HEK293 (cell line): ENCODE results near the gene INVS.

Experiments
- CTCF ChIA-PET: fragments of 350-600 bp; formaldehyde crosslinking; extraction: SDS; loops from one replicate; lab custom pipeline; 2021; ENCODE audit warnings: antibody characterized with exemption; lab: Yijun Ruan, JAX
- POLR2A ChIA-PET: fragments of 300-600 bp; formaldehyde crosslinking; extraction: SDS; loops from one replicate; lab custom pipeline; 2020; ENCODE audit warnings: antibody characterized with exemption, inconsistent platforms; lab: Yijun Ruan, JAX
- H3K27ac ChIP-seq: fragments of 200-500 bp; sonication (Bioruptor generic); 2 replicates; pipeline ENCODE4 v1.5.1; 2014; ENCODE audit warnings: low read depth, low read length, control low read depth, inconsistent platforms; ENCODE audit errors: extremely low read depth
- H3K36me3 ChIP-seq, 2 experiments: fragments of 200-500 bp in 1 of 2; sonication (Bioruptor generic) in 1 of 2; 1 replicate in 1 of 2; 2 replicates in 1 of 2; pipeline ENCODE4 v1.5.1; 2014 to 2017; ENCODE audit warnings: inconsistent platforms in 2 of 2, low read length in 2 of 2; ENCODE audit not compliant: control insufficient read depth in 2 of 2, insufficient read depth in 1 of 2
- H3K4me1 ChIP-seq: fragments of 200-500 bp; sonication (Bioruptor generic); 2 replicates; pipeline ENCODE4 v1.5.1; 2014; ENCODE audit warnings: mild to moderate bottlenecking, low read length, inconsistent platforms; ENCODE audit not compliant: control insufficient read depth, insufficient read depth
- H3K4me3 ChIP-seq: 2 replicates; pipeline ENCODE4 v1.5.1; 2011; ENCODE audit warnings: low read depth, mild to moderate bottlenecking, control low read depth, low read length, moderate library complexity
- H3K9me3 ChIP-seq: fragments of 200-500 bp; sonication (Bioruptor generic); 2 replicates; pipeline ENCODE4 v1.5.1; 2014; ENCODE audit warnings: low read depth, low read length, inconsistent platforms; ENCODE audit not compliant: control insufficient read depth, insufficient read depth
- OVOL3 ChIP-seq: fragments of 450-650 bp; formaldehyde crosslinking; IDR thresholded peaks from 2 replicates; pipeline ENCODE4 v1.5.1; 2016; ENCODE audit warnings: missing biosample characterization, missing genetic modification characterization
- PRDM1 ChIP-seq: fragments of 450-650 bp; formaldehyde crosslinking; IDR thresholded peaks from 2 replicates; pipeline ENCODE4; 2016; ENCODE audit warnings: missing biosample characterization, missing genetic modification characterization
- REPIN1 ChIP-seq: fragments of 450-650 bp; formaldehyde crosslinking; IDR thresholded peaks from 2 replicates; pipeline ENCODE4 v1.5.1; 2017; ENCODE audit warnings: missing biosample characterization, missing genetic modification characterization, low read depth
- TCF7L2 ChIP-seq: IDR thresholded peaks from 2 replicates; pipeline ENCODE4 v1.6.1; 2011; ENCODE audit warnings: low read depth, mild to moderate bottlenecking, inconsistent platforms, low read length, moderate library complexity, borderline replicate concordance
- TRIM28 ChIP-seq: IDR thresholded peaks from 2 replicates; pipeline ENCODE4 v1.6.1; 2011; ENCODE audit warnings: low read length, control low read depth, borderline replicate concordance
- YY1 ChIP-seq: fragments of 450-650 bp; formaldehyde crosslinking; IDR thresholded peaks from 2 replicates; pipeline ENCODE4 v1.5.1; 2018; ENCODE audit warnings: missing biosample characterization, missing genetic modification characterization
- ZNF10 ChIP-seq: fragments of 450-650 bp; formaldehyde crosslinking; IDR thresholded peaks from 2 replicates; pipeline ENCODE4 v1.5.1; 2017; ENCODE audit warnings: missing biosample characterization, missing genetic modification characterization
- ZNF112 ChIP-seq: fragments of 450-650 bp; formaldehyde crosslinking; IDR thresholded peaks from 2 replicates; pipeline ENCODE4 v1.5.0; 2017; ENCODE audit warnings: missing biosample characterization, missing genetic modification characterization
- ZNF202 ChIP-seq: fragments of 450-650 bp; formaldehyde crosslinking; IDR thresholded peaks from 2 replicates; pipeline ENCODE4 v1.5.1; 2016; ENCODE audit warnings: missing biosample characterization, missing genetic modification characterization, borderline replicate concordance
- ZNF223 ChIP-seq: fragments of 450-650 bp; formaldehyde crosslinking; IDR thresholded peaks from 2 replicates; pipeline ENCODE4 v1.5.1; 2016; ENCODE audit warnings: missing biosample characterization, missing genetic modification characterization
- ZNF248 ChIP-seq: fragments of 450-650 bp; formaldehyde crosslinking; IDR thresholded peaks from 2 replicates; pipeline ENCODE4 v1.5.1; 2017; ENCODE audit warnings: missing biosample characterization, missing genetic modification characterization
- ZNF473 ChIP-seq: fragments of 450-650 bp; formaldehyde crosslinking; IDR thresholded peaks from 2 replicates; pipeline ENCODE4 v1.5.1; 2017; ENCODE audit warnings: missing biosample characterization, missing genetic modification characterization
- ZNF792 ChIP-seq: fragments of 450-650 bp; formaldehyde crosslinking; IDR thresholded peaks from 2 replicates; pipeline ENCODE4 v1.5.1; 2016; ENCODE audit warnings: missing biosample characterization, missing genetic modification characterization
- TF ChIP-seq, protein P1 (sequence below): fragments of 450-650 bp; formaldehyde crosslinking; IDR thresholded peaks from 2 replicates; pipeline ENCODE4 v1.5.1; 2016; ENCODE audit warnings: missing biosample characterization, missing genetic modification characterization, borderline replicate concordance
- TF ChIP-seq, protein P2 (sequence below): fragments of 450-650 bp; formaldehyde crosslinking; IDR thresholded peaks from 2 replicates; pipeline ENCODE4 v1.5.1; 2016; ENCODE audit warnings: missing biosample characterization, missing genetic modification characterization
- TF ChIP-seq, protein P3 (sequence below): fragments of 450-650 bp; formaldehyde crosslinking; IDR thresholded peaks from 2 replicates; pipeline ENCODE4 v1.5.1; 2016; ENCODE audit warnings: missing biosample characterization, missing genetic modification characterization, low read depth
- TF ChIP-seq, protein P4 (sequence below): fragments of 450-650 bp; formaldehyde crosslinking; IDR thresholded peaks from 2 replicates; pipeline ENCODE4 v1.5.1; 2016; ENCODE audit warnings: missing biosample characterization, missing genetic modification characterization

INVS gene

DNA sequence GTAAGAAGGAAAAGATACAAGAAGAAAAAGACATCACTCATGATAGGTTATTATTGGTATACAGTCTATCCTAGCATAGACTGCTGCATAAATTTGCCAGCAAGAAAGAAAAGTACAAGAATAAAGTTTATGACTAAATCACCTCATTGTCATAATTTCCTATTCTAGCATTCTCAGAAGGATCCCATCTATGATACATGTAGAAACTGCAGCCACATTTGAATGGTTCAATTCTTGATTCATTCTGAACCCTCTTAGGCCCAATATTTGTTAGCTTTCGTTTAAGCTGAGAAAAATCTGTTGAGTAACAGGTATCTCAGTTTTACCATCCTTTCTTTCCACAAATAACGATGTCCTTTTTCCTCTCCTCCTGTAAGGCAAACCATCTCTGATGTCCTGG is 21.2 kb downstream of the INVS start:
- Histone ChIP-seq H3K4me3 (no peak overlapping the region), H3K27ac (no peak overlapping the region), H3K9me3 (no peaks in the 10 kb centered on the region), H3K36me3 (peaks cover 0 to 9% of the 10 kb centered on the region in 2 experiments; a peak in 2 of 3 replicates), H3K4me1 (no peaks in the 10 kb centered on the region)
- ChIA-PET CTCF (no interaction called here), POLR2A (no interaction called here)
- TF ChIP-seq ZNF792 (tag by site-specific recombination) (no peak), OVOL3 (tag by site-specific recombination) (no peak), TRIM28 (no peak), TCF7L2 (no peak), ZNF223 (no peak)
- TF ChIP-seq, protein P1, sequence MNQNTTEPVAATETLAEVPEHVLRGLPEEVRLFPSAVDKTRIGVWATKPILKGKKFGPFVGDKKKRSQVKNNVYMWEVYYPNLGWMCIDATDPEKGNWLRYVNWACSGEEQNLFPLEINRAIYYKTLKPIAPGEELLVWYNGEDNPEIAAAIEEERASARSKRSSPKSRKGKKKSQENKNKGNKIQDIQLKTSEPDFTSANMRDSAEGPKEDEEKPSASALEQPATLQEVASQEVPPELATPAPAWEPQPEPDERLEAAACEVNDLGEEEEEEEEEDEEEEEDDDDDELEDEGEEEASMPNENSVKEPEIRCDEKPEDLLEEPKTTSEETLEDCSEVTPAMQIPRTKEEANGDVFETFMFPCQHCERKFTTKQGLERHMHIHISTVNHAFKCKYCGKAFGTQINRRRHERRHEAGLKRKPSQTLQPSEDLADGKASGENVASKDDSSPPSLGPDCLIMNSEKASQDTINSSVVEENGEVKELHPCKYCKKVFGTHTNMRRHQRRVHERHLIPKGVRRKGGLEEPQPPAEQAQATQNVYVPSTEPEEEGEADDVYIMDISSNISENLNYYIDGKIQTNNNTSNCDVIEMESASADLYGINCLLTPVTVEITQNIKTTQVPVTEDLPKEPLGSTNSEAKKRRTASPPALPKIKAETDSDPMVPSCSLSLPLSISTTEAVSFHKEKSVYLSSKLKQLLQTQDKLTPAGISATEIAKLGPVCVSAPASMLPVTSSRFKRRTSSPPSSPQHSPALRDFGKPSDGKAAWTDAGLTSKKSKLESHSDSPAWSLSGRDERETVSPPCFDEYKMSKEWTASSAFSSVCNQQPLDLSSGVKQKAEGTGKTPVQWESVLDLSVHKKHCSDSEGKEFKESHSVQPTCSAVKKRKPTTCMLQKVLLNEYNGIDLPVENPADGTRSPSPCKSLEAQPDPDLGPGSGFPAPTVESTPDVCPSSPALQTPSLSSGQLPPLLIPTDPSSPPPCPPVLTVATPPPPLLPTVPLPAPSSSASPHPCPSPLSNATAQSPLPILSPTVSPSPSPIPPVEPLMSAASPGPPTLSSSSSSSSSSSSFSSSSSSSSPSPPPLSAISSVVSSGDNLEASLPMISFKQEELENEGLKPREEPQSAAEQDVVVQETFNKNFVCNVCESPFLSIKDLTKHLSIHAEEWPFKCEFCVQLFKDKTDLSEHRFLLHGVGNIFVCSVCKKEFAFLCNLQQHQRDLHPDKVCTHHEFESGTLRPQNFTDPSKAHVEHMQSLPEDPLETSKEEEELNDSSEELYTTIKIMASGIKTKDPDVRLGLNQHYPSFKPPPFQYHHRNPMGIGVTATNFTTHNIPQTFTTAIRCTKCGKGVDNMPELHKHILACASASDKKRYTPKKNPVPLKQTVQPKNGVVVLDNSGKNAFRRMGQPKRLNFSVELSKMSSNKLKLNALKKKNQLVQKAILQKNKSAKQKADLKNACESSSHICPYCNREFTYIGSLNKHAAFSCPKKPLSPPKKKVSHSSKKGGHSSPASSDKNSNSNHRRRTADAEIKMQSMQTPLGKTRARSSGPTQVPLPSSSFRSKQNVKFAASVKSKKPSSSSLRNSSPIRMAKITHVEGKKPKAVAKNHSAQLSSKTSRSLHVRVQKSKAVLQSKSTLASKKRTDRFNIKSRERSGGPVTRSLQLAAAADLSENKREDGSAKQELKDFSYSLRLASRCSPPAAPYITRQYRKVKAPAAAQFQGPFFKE (tag by site-specific recombination) = no peak
- TF ChIP-seq, protein P2, sequence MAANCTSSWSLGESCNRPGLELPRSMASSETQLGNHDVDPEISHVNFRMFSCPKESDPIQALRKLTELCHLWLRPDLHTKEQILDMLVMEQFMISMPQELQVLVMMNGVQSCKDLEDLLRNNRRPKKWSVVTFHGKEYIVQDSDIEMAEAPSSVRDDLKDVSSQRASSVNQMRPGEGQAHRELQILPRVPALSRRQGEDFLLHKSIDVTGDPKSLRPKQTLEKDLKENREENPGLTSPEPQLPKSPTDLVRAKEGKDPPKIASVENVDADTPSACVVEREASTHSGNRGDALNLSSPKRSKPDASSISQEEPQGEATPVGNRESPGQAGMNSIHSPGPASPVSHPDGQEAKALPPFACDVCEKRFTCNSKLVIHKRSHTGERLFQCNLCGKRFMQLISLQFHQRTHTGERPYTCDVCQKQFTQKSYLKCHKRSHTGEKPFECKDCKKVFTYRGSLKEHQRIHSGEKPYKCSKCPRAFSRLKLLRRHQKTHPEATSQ = no peak
- TF ChIP-seq, protein P3, sequence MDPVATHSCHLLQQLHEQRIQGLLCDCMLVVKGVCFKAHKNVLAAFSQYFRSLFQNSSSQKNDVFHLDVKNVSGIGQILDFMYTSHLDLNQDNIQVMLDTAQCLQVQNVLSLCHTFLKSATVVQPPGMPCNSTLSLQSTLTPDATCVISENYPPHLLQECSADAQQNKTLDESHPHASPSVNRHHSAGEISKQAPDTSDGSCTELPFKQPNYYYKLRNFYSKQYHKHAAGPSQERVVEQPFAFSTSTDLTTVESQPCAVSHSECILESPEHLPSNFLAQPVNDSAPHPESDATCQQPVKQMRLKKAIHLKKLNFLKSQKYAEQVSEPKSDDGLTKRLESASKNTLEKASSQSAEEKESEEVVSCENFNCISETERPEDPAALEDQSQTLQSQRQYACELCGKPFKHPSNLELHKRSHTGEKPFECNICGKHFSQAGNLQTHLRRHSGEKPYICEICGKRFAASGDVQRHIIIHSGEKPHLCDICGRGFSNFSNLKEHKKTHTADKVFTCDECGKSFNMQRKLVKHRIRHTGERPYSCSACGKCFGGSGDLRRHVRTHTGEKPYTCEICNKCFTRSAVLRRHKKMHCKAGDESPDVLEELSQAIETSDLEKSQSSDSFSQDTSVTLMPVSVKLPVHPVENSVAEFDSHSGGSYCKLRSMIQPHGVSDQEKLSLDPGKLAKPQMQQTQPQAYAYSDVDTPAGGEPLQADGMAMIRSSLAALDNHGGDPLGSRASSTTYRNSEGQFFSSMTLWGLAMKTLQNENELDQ (tag by site-specific recombination) = no peak

DNA sequence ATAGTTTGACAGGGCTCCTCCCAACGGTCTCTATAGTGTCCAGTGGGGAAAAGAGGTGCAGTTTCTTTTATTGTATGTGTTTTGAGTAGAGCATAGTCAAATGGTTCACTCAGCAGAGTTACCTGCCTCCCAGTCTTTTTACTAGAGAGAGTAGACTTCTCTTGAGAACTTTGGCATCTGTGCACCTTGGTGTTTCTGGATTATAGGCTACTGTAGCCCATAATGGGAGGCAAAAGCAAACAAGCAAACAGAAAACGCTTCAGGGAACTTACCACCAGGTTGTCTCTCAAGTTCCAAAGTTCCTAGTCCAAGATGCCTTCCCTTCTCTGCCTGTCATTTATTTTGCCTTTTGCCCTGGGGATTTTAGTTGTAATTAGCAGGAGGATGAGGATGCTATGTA is 26.2 kb downstream of the INVS start:
- POLR2A ChIA-PET = no interaction called here
- H3K9me3 ChIP-seq = no peaks in the 10 kb centered on the region
- no peak overlapping the region for H3K27ac ChIP-seq
- TF ChIP-seq ZNF202 (tag by site-specific recombination) (no peak), PRDM1 (tag by site-specific recombination) (no peak), ZNF473 (tag by site-specific recombination) (no peak), REPIN1 (tag by site-specific recombination) (no peak), ZNF112 (no peak), YY1 (tag by site-specific recombination) (no peak), ZNF248 (tag by site-specific recombination) (no peak), ZNF10 (no peak)
- TF ChIP-seq, protein P4, sequence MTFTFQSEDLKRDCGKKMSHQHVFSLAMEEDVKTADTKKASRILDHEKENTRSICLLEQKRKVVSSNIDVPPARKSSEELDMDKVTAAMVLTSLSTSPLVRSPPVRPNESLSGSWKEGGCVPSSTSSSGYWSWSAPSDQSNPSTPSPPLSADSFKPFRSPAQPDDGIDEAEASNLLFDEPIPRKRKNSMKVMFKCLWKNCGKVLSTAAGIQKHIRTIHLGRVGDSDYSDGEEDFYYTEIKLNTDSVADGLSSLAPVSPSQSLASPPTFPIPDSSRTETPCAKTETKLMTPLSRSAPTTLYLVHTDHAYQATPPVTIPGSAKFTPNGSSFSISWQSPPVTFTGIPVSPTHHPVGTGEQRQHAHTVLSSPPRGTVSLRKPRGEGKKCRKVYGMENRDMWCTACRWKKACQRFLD = no peak
- 0 out of 2 replicates have a peak, but pooled peaks cover 5% of the 10 kb centered on the region for H3K4me1 ChIP-seq
- CTCF ChIA-PET = interaction anchor here (0.7 kb wide), 1 partner anchor 1113 kb away, joined by 5 read pairs; no protein-coding TSS in a partner anchor
- peaks cover 0 to 9% of the 10 kb centered on the region in 2 experiments; a peak in 2 of 3 replicates for H3K36me3 ChIP-seq
- H3K4me3 ChIP-seq = no peak overlapping the region
